ENCODE results near the gene TLNRD1.

The TLNRD1 gene

GRCh38 chr15:81003097-81003350 lies 2.3 kb downstream of the TLNRD1 start:
- Mint-ChIP-seq H3K4me3 (peak overlapping the region; percentile 78), H3K36me3 (ENCODE audit: low read depth) (peaks cover 25% of the 10 kb centered on the region), H3K9me3 (no peaks in the 10 kb centered on the region), H3K27me3 (no peaks in the 10 kb centered on the region), H3K4me1 (ENCODE audit: low read depth) (peaks cover 52% of the 10 kb centered on the region), H3K27ac (peak overlapping the region; percentile 82)

- Mint-ChIP-seq H3K27me3 (no peaks in the 10 kb centered on the region), H3K4me1 (ENCODE audit: low read depth) (peaks cover 47% of the 10 kb centered on the region), H3K36me3 (ENCODE audit: low read depth) (peaks cover 25% of the 10 kb centered on the region), H3K9me3 (no peaks in the 10 kb centered on the region), H3K4me3 (no peak overlapping the region), H3K27ac (no peak overlapping the region)
These were observed 5.4 kb downstream of the TLNRD1 start for GRCh38 chr15:81006124-81006523.

DNA sequence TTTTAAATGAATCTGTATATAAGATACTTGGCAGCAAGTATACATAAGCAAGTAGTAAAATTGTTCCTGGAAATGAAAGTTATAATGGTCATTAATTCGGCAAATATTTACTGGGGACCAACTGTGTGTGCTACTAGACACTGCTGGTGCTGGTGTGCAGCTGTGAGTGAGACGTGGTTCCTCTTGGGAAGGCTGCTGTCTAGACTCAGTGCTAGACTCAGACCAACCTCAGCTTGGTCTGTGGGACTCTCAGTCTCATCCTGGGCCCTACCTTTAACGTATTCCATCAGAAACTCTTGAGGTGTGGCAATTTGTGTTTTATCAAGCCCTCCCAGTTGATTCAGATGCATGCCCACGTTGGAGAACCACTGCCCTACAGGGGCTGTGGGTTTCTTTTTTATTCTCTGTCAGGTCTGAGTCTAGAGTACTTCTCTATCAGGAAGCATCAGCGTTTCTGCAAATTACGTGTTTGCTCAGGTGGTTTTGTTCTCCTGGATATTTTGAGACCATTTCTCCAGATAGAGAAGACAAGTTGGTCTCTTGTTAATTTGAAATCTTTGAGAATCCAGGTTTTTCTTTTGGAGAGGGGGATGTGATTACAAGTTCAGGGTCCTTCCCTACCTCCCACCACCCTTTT lies 6.8 kb downstream of the TLNRD1 start:
- Mint-ChIP-seq H3K27me3 (no peaks in the 10 kb centered on the region), H3K36me3 (ENCODE audit: low read depth) (peaks cover 25% of the 10 kb centered on the region), H3K4me1 (ENCODE audit: low read depth) (peaks cover 47% of the 10 kb centered on the region), H3K4me3 (no peak overlapping the region), H3K9me3 (no peaks in the 10 kb centered on the region), H3K27ac (no peak overlapping the region)

DNA sequence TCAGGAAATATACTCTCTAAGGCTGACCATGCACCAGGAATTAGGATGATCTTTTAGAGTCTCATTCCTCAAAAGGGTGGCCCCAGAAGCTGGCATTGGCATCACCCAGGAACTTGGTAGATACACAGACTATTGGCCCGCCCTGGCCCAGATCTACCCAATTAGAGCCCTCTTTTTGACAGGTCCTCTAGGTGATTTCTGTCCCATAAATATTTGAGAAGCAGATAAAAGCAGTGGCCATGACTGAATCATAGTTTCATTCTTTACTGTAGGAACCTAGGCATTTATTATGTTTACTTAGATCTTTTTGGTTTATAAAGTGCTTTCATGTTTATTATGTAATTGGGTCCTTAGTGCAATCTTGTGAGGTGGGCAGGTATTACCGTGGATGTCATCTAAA lies 7.6 kb downstream of the TLNRD1 start:
- Mint-ChIP-seq H3K36me3 (ENCODE audit: low read depth) (peaks cover 23% of the 10 kb centered on the region), H3K4me3 (no peak overlapping the region), H3K27me3 (no peaks in the 10 kb centered on the region), H3K4me1 (ENCODE audit: low read depth) (peaks cover 45% of the 10 kb centered on the region), H3K27ac (no peak overlapping the region), H3K9me3 (no peaks in the 10 kb centered on the region)

DNA sequence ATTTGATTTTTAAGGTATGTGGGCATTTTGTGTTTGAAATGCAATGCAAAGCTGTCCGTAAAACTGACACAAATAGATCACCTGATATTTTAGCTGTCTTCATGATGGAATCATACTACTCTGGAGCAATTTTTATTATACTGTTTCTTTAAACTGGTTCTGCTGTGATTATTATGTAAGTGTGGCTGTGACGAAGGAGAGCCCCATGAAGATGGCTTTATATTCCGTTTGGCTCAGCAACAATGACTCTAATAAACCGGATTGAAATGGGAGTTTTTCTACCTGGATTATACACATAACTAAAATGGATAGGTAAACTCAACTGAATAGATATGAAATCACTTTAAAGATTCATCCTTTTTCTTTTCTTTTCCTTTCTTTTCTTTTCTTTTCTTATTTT lies 9.4 kb downstream of the TLNRD1 start:
- Mint-ChIP-seq H3K4me1 (ENCODE audit: low read depth) (peaks cover 27% of the 10 kb centered on the region), H3K27me3 (no peaks in the 10 kb centered on the region), H3K27ac (no peak overlapping the region), H3K9me3 (no peaks in the 10 kb centered on the region), H3K36me3 (ENCODE audit: low read depth) (peaks cover 7% of the 10 kb centered on the region), H3K4me3 (no peak overlapping the region)

DNA sequence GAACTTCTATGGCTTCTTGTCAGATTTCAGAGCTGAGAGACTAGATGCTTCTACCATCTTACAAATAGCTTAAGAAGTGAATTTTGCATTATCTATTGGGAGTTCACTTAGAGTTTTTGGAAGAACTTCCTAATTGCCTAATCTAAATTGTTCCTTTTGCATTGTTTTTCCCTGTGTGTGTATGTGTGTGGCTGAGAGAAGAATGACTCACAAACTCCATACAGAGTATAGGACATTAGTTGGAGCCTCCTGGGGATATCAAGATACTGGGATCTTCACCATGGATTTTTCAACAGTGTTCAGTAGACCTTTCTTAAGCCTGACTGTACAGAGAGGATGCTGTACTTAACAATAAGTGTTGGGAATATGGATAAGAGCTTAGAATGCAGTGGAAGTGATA lies 10.9 kb downstream of the TLNRD1 start:
- Mint-ChIP-seq H3K27me3 (no peaks in the 10 kb centered on the region), H3K4me1 (ENCODE audit: low read depth) (peaks cover 13% of the 10 kb centered on the region), H3K27ac (no peak overlapping the region), H3K9me3 (no peaks in the 10 kb centered on the region), H3K36me3 (ENCODE audit: low read depth) (no peaks in the 10 kb centered on the region), H3K4me3 (no peak overlapping the region)

GRCh38 chr15:81012588-81012987 lies 11.9 kb downstream of the TLNRD1 start:
- H3K9me3 Mint-ChIP-seq: no peaks in the 10 kb centered on the region
- no peak overlapping the region for H3K27ac Mint-ChIP-seq
- peaks cover 13% of the 10 kb centered on the region for H3K4me1 Mint-ChIP-seq (ENCODE audit: low read depth)
- no peaks in the 10 kb centered on the region for H3K27me3 Mint-ChIP-seq
- H3K36me3 Mint-ChIP-seq (ENCODE audit: low read depth): no peaks in the 10 kb centered on the region
- H3K4me3 Mint-ChIP-seq: no peak overlapping the region

DNA sequence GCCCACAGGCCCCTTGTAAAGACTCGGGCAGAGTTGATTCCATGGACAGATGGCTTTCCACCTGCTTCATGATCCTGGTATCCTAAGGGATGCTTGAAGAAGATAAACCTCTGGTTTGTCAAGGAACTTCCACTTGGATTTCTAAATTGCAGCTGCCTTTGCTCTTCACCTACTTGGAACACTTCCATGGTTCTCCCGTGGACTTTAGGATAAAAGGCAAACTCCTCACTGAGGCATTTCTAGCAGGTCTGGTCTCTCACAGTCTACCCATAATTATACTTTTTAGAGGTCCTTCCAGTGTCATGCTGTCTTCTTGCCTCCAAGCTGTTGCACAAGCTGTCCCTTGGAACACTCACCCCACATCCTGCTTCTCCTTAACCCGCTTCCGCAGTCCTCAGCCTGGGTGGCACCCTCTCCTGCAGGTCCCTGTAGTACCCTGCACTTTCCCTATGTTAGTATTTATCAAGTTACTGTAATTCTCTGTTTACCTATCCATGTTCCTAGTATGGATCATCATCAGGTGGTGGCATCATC lies 12.7 kb downstream of the TLNRD1 start:
- peaks cover 13% of the 10 kb centered on the region for H3K4me1 Mint-ChIP-seq (ENCODE audit: low read depth)
- H3K36me3 Mint-ChIP-seq (ENCODE audit: low read depth): no peaks in the 10 kb centered on the region

GRCh38 chr15:81014446-81015093 lies 13.8 kb downstream of the TLNRD1 start:
- Mint-ChIP-seq H3K27me3 (no peaks in the 10 kb centered on the region), H3K36me3 (ENCODE audit: low read depth) (no peaks in the 10 kb centered on the region), H3K9me3 (no peaks in the 10 kb centered on the region)

More for the DNA sequence above, 12.7 kb downstream of the TLNRD1 start:
- no peak overlapping the region for H3K4me3 Mint-ChIP-seq
- no peaks in the 10 kb centered on the region for H3K27me3 Mint-ChIP-seq
- no peak overlapping the region for H3K27ac Mint-ChIP-seq
- H3K9me3 Mint-ChIP-seq: no peaks in the 10 kb centered on the region

DNA sequence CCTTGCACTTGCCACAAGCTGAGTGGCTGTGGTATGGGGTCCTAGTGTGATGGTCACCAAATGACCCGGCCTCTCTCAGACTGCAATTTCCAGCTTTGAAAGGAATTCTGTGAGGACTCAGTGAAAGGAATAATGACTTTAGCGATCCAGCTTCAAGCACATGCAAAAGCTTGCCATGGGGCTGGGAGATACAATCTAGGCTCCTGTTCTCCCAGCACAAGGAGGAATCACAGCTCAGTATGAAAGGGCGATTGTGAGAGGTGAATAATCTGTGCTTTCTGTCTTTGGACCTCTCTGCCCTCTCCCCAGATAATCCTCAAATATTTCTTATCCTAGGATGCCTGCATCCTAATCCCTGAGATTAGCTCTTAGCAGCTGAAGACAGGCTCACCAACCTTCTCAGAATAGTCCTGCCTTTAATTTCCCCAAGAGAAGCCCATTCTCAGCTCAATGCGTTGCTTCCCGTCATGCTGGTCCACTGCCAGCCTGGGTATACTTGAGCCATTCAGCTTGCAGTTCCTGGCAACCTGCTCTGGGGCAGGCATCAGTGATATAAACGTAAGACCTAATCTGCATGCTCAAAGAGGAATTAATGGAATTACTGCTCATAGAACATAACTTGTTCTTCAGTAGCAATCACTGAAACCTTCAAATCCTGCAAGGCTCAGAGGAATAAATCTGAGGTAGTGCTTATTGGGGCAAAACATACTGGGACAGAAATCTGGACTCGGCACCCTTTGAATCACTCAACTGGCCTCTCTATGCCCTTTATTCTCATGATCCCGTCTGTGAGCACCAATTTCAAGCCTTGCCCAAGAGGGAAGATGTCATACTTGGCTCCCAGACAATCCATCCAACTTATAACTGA lies 15.1 kb downstream of the TLNRD1 start:
- no peaks in the 10 kb centered on the region for H3K4me1 Mint-ChIP-seq (ENCODE audit: low read depth)
- H3K36me3 Mint-ChIP-seq (ENCODE audit: low read depth): no peaks in the 10 kb centered on the region
- H3K9me3 Mint-ChIP-seq: no peaks in the 10 kb centered on the region
- H3K27ac Mint-ChIP-seq: no peak overlapping the region
- no peak overlapping the region for H3K4me3 Mint-ChIP-seq
- no peaks in the 10 kb centered on the region for H3K27me3 Mint-ChIP-seq

More at GRCh38 chr15:81014446-81015093, 13.8 kb downstream of the TLNRD1 start:
- Mint-ChIP-seq H3K4me3 (no peak overlapping the region), H3K27ac (no peak overlapping the region), H3K4me1 (ENCODE audit: low read depth) (peaks cover 6% of the 10 kb centered on the region)

DNA sequence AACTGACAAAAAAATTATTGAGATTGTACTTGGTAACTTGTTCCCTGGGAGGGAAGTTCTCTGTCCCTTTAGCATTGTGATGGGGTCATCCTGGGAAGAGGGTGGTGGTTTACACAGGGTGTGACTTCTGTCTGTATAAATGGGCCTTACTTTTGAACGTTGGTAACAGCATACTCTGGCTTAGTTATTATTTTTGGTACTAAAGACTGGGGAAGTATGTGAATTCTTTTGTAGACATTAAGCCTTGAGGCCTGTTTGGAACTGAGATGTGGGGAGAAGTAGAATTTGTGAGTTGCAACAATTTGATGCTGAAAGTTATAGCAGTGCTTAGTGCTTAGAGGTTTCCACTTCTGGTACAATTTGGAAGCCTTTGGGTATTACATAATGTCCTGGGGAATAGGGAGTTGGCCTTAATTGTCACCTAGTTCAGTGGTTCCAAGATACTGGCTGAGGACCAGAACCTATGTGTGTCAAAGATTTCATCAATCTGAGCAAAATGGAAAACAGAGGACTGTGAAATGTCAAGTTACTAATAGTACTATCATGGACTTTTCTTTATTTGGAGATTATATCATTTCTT lies 15.9 kb downstream of the TLNRD1 start:
- H3K9me3 Mint-ChIP-seq: no peaks in the 10 kb centered on the region
- H3K4me1 Mint-ChIP-seq (ENCODE audit: low read depth): no peaks in the 10 kb centered on the region
- H3K27ac Mint-ChIP-seq: no peak overlapping the region
- no peak overlapping the region for H3K4me3 Mint-ChIP-seq
- H3K27me3 Mint-ChIP-seq: no peaks in the 10 kb centered on the region
- H3K36me3 Mint-ChIP-seq (ENCODE audit: low read depth): no peaks in the 10 kb centered on the region

- H3K9me3 Mint-ChIP-seq: no peaks in the 10 kb centered on the region
- H3K4me3 Mint-ChIP-seq: no peak overlapping the region
- no peak overlapping the region for H3K27ac Mint-ChIP-seq
- H3K36me3 Mint-ChIP-seq (ENCODE audit: low read depth): no peaks in the 10 kb centered on the region
- H3K27me3 Mint-ChIP-seq: no peaks in the 10 kb centered on the region
- peaks cover 6% of the 10 kb centered on the region for H3K4me1 Mint-ChIP-seq (ENCODE audit: low read depth)
These were observed 17.5 kb downstream of the TLNRD1 start for GRCh38 chr15:81018197-81018596.

GRCh38 chr15:81021321-81021720 lies 20.6 kb downstream of the TLNRD1 start:
- H3K27ac Mint-ChIP-seq: no peak overlapping the region
- H3K27me3 Mint-ChIP-seq: no peaks in the 10 kb centered on the region
- H3K36me3 Mint-ChIP-seq (ENCODE audit: low read depth): no peaks in the 10 kb centered on the region
- no peak overlapping the region for H3K4me3 Mint-ChIP-seq
- peaks cover 35% of the 10 kb centered on the region for H3K4me1 Mint-ChIP-seq (ENCODE audit: low read depth)
- H3K9me3 Mint-ChIP-seq: no peaks in the 10 kb centered on the region

DNA sequence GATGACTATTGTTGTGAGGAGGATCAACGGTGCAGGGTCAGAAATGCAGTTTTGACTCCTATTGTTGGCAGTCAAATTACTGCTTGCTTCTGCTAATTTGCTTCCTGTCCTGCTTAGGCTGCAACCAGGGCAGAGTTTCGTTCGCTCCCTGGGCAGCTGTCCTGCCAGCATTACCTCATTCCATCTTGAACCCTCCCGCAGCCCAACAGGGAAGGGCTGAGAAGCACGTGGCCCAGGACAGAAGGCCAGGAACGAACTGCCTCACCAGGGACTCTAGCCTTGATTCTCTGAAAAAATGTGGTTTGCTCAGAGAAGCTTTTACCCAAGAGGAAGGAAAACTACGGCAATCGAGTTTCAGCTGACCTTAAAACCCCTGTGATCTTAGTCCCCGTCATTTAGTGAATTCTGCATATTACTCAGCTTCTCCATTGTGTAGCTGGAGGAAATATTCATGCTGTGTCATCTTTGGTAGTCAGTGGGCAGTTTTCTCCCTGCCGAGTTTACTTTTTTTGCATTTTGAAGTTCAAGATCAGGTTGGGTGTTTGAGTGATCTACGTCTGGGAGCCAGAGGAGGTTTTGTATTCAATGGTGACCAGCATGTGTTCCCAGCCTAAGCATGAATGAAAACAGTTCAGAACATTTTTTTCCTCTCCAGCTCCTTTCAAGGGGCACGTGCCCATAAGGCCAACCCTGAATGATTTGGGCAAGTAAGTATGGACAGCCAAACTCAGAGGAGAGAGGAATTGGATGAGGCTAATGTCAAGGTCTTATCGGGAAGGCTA lies 23.0 kb downstream of the TLNRD1 start:
- H3K4me1 Mint-ChIP-seq (ENCODE audit: low read depth): peaks cover 43% of the 10 kb centered on the region
- peak overlapping the region; percentile 98 for H3K27ac Mint-ChIP-seq
- peak overlapping the region; percentile 58 for H3K4me3 Mint-ChIP-seq
- no peaks in the 10 kb centered on the region for H3K9me3 Mint-ChIP-seq
- H3K27me3 Mint-ChIP-seq: no peaks in the 10 kb centered on the region
- no peaks in the 10 kb centered on the region for H3K36me3 Mint-ChIP-seq (ENCODE audit: low read depth)
